Measurements from ENCODE around the gene SUPT3H. TPM values are rescaled to one million over a fixed set of nuclear protein-coding genes. Genes with fewer than 3 reads are reported as not detected.

The SUPT3H gene
- total RNA-seq, 1 donor: 4.7 TPM

GRCh38 chr6:45092135-45092534, 285.6 kb downstream of the SUPT3H start:
- no peaks in the 10 kb centered on the region for H3K36me3 ChIP-seq (ENCODE audit: insufficient read depth, low read length)
- no peak for DNase-seq (ENCODE audit: insufficient read length, low spot score, missing footprints)
- no peak overlapping the region for H2AFZ ChIP-seq (ENCODE audit: low read length)
- H3K4me3 ChIP-seq (ENCODE audit: insufficient read depth, low read length): no peak overlapping the region
- H3K27me3 ChIP-seq (ENCODE audit: insufficient read depth, low read length): no peaks in the 10 kb centered on the region
- H4K20me1 ChIP-seq (ENCODE audit: insufficient read depth, low read length): no peaks in the 10 kb centered on the region
- no peaks in the 10 kb centered on the region for H3K4me1 ChIP-seq (ENCODE audit: insufficient read depth, low read length)
- H3K9me3 ChIP-seq (ENCODE audit: low read depth, low read length): no peaks in the 10 kb centered on the region
- no peak overlapping the region for H3K27ac ChIP-seq (ENCODE audit: low read depth, low read length)
- no peak for TF ChIP-seq CTCF (IDR thresholded peaks at IDR 0.05; ENCODE audit: extremely low read depth, low read depth, low read length)
- H3K79me2 ChIP-seq (ENCODE audit: insufficient read depth, low read length): no peaks in the 10 kb centered on the region
- H3K4me2 ChIP-seq (ENCODE audit: insufficient read depth, low read length): no peak overlapping the region

GRCh38 chr6:45086360-45087084, 291.2 kb downstream of the SUPT3H start:
- Histone ChIP-seq H3K79me2 (ENCODE audit: insufficient read depth, low read length) (no peaks in the 10 kb centered on the region), H3K36me3 (ENCODE audit: insufficient read depth, low read length) (no peaks in the 10 kb centered on the region), H3K9me3 (ENCODE audit: low read depth, low read length) (no peaks in the 10 kb centered on the region), H3K4me2 (ENCODE audit: insufficient read depth, low read length) (no peak overlapping the region), H3K27ac (ENCODE audit: low read depth, low read length) (no peak overlapping the region), H3K27me3 (ENCODE audit: insufficient read depth, low read length) (no peaks in the 10 kb centered on the region), H4K20me1 (ENCODE audit: insufficient read depth, low read length) (no peaks in the 10 kb centered on the region), H3K4me3 (ENCODE audit: insufficient read depth, low read length) (no peak overlapping the region), H3K4me1 (ENCODE audit: insufficient read depth, low read length) (no peaks in the 10 kb centered on the region), H2AFZ (ENCODE audit: low read length) (no peak overlapping the region)
- TF ChIP-seq CTCF (IDR thresholded peaks at IDR 0.05; ENCODE audit: extremely low read depth, low read depth, low read length): no peak
- no peak for DNase-seq (ENCODE audit: insufficient read length, low spot score, missing footprints)

- no peak overlapping the region for H3K4me3 ChIP-seq (ENCODE audit: insufficient read depth, low read length)
- no peaks in the 10 kb centered on the region for H3K79me2 ChIP-seq (ENCODE audit: insufficient read depth, low read length)
- H3K27ac ChIP-seq (ENCODE audit: low read depth, low read length): no peak overlapping the region
- no peaks in the 10 kb centered on the region for H3K36me3 ChIP-seq (ENCODE audit: insufficient read depth, low read length)
- H3K9me3 ChIP-seq (ENCODE audit: low read depth, low read length): no peaks in the 10 kb centered on the region
- H3K27me3 ChIP-seq (ENCODE audit: insufficient read depth, low read length): no peaks in the 10 kb centered on the region
- H3K4me1 ChIP-seq (ENCODE audit: insufficient read depth, low read length): no peaks in the 10 kb centered on the region
- H2AFZ ChIP-seq (ENCODE audit: low read length): no peak overlapping the region
- H3K4me2 ChIP-seq (ENCODE audit: insufficient read depth, low read length): no peak overlapping the region
- no peak for TF ChIP-seq CTCF (IDR thresholded peaks at IDR 0.05; ENCODE audit: extremely low read depth, low read depth, low read length)
- H4K20me1 ChIP-seq (ENCODE audit: insufficient read depth, low read length): no peaks in the 10 kb centered on the region
- DNase-seq (ENCODE audit: insufficient read length, low spot score, missing footprints): no peak
Observed at GRCh38 chr6:45084257-45084656, 293.5 kb downstream of the SUPT3H start.

- no peaks in the 10 kb centered on the region for H3K36me3 ChIP-seq (ENCODE audit: insufficient read depth, low read length)
- H3K4me3 ChIP-seq (ENCODE audit: insufficient read depth, low read length): no peak overlapping the region
- peaks cover 2% of the 10 kb centered on the region for H3K9me3 ChIP-seq (ENCODE audit: low read depth, low read length)
- no peaks in the 10 kb centered on the region for H3K4me1 ChIP-seq (ENCODE audit: insufficient read depth, low read length)
- H2AFZ ChIP-seq (ENCODE audit: low read length): no peak overlapping the region
- H4K20me1 ChIP-seq (ENCODE audit: insufficient read depth, low read length): no peaks in the 10 kb centered on the region
- no peak for TF ChIP-seq CTCF (IDR thresholded peaks at IDR 0.05; ENCODE audit: extremely low read depth, low read depth, low read length)
- H3K27ac ChIP-seq (ENCODE audit: low read depth, low read length): no peak overlapping the region
- H3K79me2 ChIP-seq (ENCODE audit: insufficient read depth, low read length): no peaks in the 10 kb centered on the region
- DNase-seq (ENCODE audit: insufficient read length, low spot score, missing footprints): no peak
- H3K4me2 ChIP-seq (ENCODE audit: insufficient read depth, low read length): no peak overlapping the region
- no peaks in the 10 kb centered on the region for H3K27me3 ChIP-seq (ENCODE audit: insufficient read depth, low read length)
Observed at GRCh38 chr6:45082091-45082490, 295.6 kb downstream of the SUPT3H start.

Measured in osteoblast (primary cell).